CD4-positive, CD25-positive, alpha-beta regulatory T cell (primary cell): ENCODE measurements around the gene POLA2. TPM values are rescaled to one million over a fixed set of nuclear protein-coding genes. Genes with fewer than 3 reads are reported as not detected.
A peak's percentile ranks its signal among the peaks of the same experiment; 100 is the strongest.

ENCODE experiments used
- ATAC-seq, 2 donors: fragments of 150-1000 bp; cut with Tn5 transposase; one replicate each; pipeline ENCODE4 v1.10.0; 2021; ENCODE audit warnings: low read depth in 2 of 2, moderate number of reproducible peaks in 2 of 2, moderate library complexity in 1 of 2
- DNase-seq, 3 donors: peaks; one replicate each; pipeline versions ENCODE4 v3.0.0 to v3.0.0-alpha.2; 2012 to 2022; ENCODE audit warnings: mixed read lengths in 1 of 3
- H3K27ac ChIP-seq: one replicate; pipeline ENCODE4 v1.7.0; 2013; ENCODE audit warnings: mild to moderate bottlenecking, low read length; ENCODE audit not compliant: insufficient read depth, poor library complexity, severe bottlenecking
- H3K27me3 ChIP-seq: one replicate; pipeline ENCODE4 v1.7.0; 2013; ENCODE audit warnings: low read length; ENCODE audit not compliant: control insufficient read depth, insufficient read depth
- H3K36me3 ChIP-seq: one replicate; pipeline ENCODE4 v1.7.0; 2013; ENCODE audit warnings: mild to moderate bottlenecking, low read length, moderate library complexity; ENCODE audit not compliant: control insufficient read depth, insufficient read depth
- H3K4me1 ChIP-seq: 2 replicates; pipeline ENCODE4 v1.7.0; 2013; ENCODE audit warnings: mild to moderate bottlenecking, low read length; ENCODE audit not compliant: insufficient read depth, control insufficient read depth, poor library complexity, severe bottlenecking
- H3K4me3 ChIP-seq: one replicate; pipeline ENCODE4 v1.7.0; 2013; ENCODE audit warnings: low read depth, mild to moderate bottlenecking, low read length, moderate library complexity
- H3K9me3 ChIP-seq, 2 experiments: 1 replicate in 1 of 2; 2 replicates in 1 of 2; pipeline ENCODE4 v1.7.0; 2013; ENCODE audit warnings: low read length in 2 of 2, mild to moderate bottlenecking in 1 of 2, moderate library complexity in 1 of 2; ENCODE audit not compliant: control insufficient read depth in 2 of 2
- H3K27ac Mint-ChIP-seq, 3 donors: one replicate each; pipeline ENCODE4 v1.8.0; 2020 to 2022; ENCODE audit warnings: mild to moderate bottlenecking in 3 of 3, mixed read lengths in 3 of 3, moderate library complexity in 2 of 3
- H3K27me3 Mint-ChIP-seq: one replicate; pipeline ENCODE4 v1.8.0; 2022; ENCODE audit warnings: mild to moderate bottlenecking, mixed read lengths
- H3K36me3 Mint-ChIP-seq: one replicate; pipeline ENCODE4 v1.8.0; 2020; ENCODE audit warnings: mixed read lengths
- H3K4me1 Mint-ChIP-seq, 4 donors: one replicate each; pipeline ENCODE4 v1.8.0; 2020 to 2022; ENCODE audit warnings: mixed read lengths in 4 of 4, mild to moderate bottlenecking in 1 of 4
- H3K4me3 Mint-ChIP-seq, 4 donors: one replicate each; pipeline ENCODE4 v1.8.0; 2020 to 2022; ENCODE audit warnings: mild to moderate bottlenecking in 4 of 4, mixed read lengths in 4 of 4, moderate library complexity in 3 of 4
- H3K9me3 Mint-ChIP-seq, 7 donors: one replicate each; pipeline ENCODE4 v1.8.0; 2020 to 2022; ENCODE audit warnings: mixed read lengths in 7 of 7, mild to moderate bottlenecking in 3 of 7, moderate library complexity in 2 of 7
- polyA plus RNA-seq, 4 donors: library from polyadenylated mRNA; unstranded; fragments of 300-500 nt; fragmentation: Illumina TruSeq; gene quantifications; one replicate each; pipeline ENCODE4 v1.2.3, GENCODE V29; 2021
- total RNA-seq: library from RNA; stranded (reverse); gene quantifications from one replicate; pipeline ENCODE4 v1.2.3, GENCODE V29; 2022

Gene POLA2
- total and polyA plus RNA-seq, 5 donors from 2014 or later = 8.3 to 25.7 (median 13.1) TPM

- Histone ChIP-seq H3K27ac (no peak overlapping the region), H3K27me3 (no peaks in the 10 kb centered on the region), H3K36me3 (no peaks in the 10 kb centered on the region), H3K9me3 (no peaks in the 10 kb centered on the region), H3K4me1 (peaks cover 6% of the 10 kb centered on the region), H3K4me3 (no peak overlapping the region)
- H3K27ac Mint-ChIP-seq = no peak overlapping the region
- no peak overlapping the region for H3K4me3 Mint-ChIP-seq
- ATAC-seq = no peak
- no peaks in the 10 kb centered on the region for H3K9me3 Mint-ChIP-seq
- peaks cover 0 to 9% (median 3%) of the 10 kb centered on the region in 4 donors for H3K4me1 Mint-ChIP-seq
- DNase-seq = no peak
- H3K27me3 Mint-ChIP-seq = no peaks in the 10 kb centered on the region
- H3K36me3 Mint-ChIP-seq = no peaks in the 10 kb centered on the region
Observed at GRCh38 chr11:65320386-65321075, 58.8 kb downstream of the POLA2 start.

DNA sequence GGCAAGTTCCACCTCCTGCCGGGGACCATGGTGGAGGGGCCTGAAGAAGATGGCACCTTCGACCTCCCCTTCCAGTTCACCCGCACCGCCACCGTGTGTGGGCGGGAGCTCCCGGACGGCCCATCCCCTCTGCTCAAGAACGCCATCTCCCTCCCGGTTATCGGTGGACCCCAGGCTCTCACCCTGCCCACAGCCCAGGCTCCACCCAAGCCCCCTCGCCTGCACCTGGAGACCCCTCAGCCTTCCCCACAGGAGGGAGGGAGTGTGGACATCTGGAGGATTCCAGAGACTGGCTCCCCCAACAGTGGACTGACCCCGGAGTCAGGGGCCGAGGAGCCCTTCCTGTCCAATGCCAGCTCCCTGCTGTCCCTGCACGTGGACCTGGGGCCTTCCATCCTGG is 59.3 kb downstream of the POLA2 start:
- Mint-ChIP-seq H3K27me3 (no peaks in the 10 kb centered on the region), H3K27ac (no peak overlapping the region), H3K4me1 (peaks cover 0 to 4% (median 1%) of the 10 kb centered on the region in 4 donors), H3K4me3 (no peak overlapping the region), H3K9me3 (no peaks in the 10 kb centered on the region), H3K36me3 (no peaks in the 10 kb centered on the region)
- no peak overlapping the region for H3K27ac ChIP-seq
- no peaks in the 10 kb centered on the region for H3K27me3 ChIP-seq
- H3K4me3 ChIP-seq = no peak overlapping the region
- H3K9me3 ChIP-seq = no peaks in the 10 kb centered on the region
- DNase-seq = no peak
- H3K36me3 ChIP-seq = no peaks in the 10 kb centered on the region
- peaks cover under 1% of the 10 kb centered on the region for H3K4me1 ChIP-seq
- no peak for ATAC-seq

- ATAC-seq (no peak), DNase-seq (no peak)
- Mint-ChIP-seq H3K27me3 (no peaks in the 10 kb centered on the region), H3K4me3 (no peak overlapping the region), H3K27ac (no peak overlapping the region), H3K36me3 (no peaks in the 10 kb centered on the region), H3K9me3 (no peaks in the 10 kb centered on the region), H3K4me1 (peaks cover 0 to 2% (median 0%) of the 10 kb centered on the region in 4 donors)
- Histone ChIP-seq H3K9me3 (no peaks in the 10 kb centered on the region), H3K4me1 (no peaks in the 10 kb centered on the region), H3K4me3 (no peak overlapping the region), H3K27me3 (no peaks in the 10 kb centered on the region), H3K27ac (no peak overlapping the region), H3K36me3 (no peaks in the 10 kb centered on the region)
Observed at GRCh38 chr11:65321828-65322485, 60.2 kb downstream of the POLA2 start.

- DNase-seq = no peak
- Histone ChIP-seq H3K36me3 (no peaks in the 10 kb centered on the region), H3K4me3 (no peak overlapping the region), H3K9me3 (no peaks in the 10 kb centered on the region), H3K4me1 (no peaks in the 10 kb centered on the region), H3K27ac (no peak overlapping the region), H3K27me3 (no peaks in the 10 kb centered on the region)
- peaks cover 0 to 2% (median 0%) of the 10 kb centered on the region in 4 donors for H3K4me1 Mint-ChIP-seq
- no peak overlapping the region for H3K4me3 Mint-ChIP-seq
- H3K9me3 Mint-ChIP-seq = no peaks in the 10 kb centered on the region
- no peaks in the 10 kb centered on the region for H3K36me3 Mint-ChIP-seq
- no peak overlapping the region for H3K27ac Mint-ChIP-seq
- H3K27me3 Mint-ChIP-seq = no peaks in the 10 kb centered on the region
- no peak for ATAC-seq
Observed at GRCh38 chr11:65323813-65324212, 62.1 kb downstream of the POLA2 start.

GRCh38 chr11:65325435-65325834 is 63.7 kb downstream of the POLA2 start:
- peaks cover 3% of the 10 kb centered on the region for H3K4me1 ChIP-seq
- H3K4me3 Mint-ChIP-seq = no peak overlapping the region
- H3K4me3 ChIP-seq = no peak overlapping the region
- H3K36me3 ChIP-seq = no peaks in the 10 kb centered on the region
- H3K9me3 ChIP-seq = no peaks in the 10 kb centered on the region
- no peaks in the 10 kb centered on the region for H3K27me3 ChIP-seq
- H3K36me3 Mint-ChIP-seq = no peaks in the 10 kb centered on the region
- no peak for ATAC-seq
- DNase-seq = no peak
- peaks cover 4% of the 10 kb centered on the region for H3K27me3 Mint-ChIP-seq
- no peaks in the 10 kb centered on the region for H3K9me3 Mint-ChIP-seq
- no peak overlapping the region for H3K27ac ChIP-seq
- H3K4me1 Mint-ChIP-seq = peaks cover 6 to 7% (median 7%) of the 10 kb centered on the region in 4 donors
- H3K27ac Mint-ChIP-seq = no peak overlapping the region

DNA sequence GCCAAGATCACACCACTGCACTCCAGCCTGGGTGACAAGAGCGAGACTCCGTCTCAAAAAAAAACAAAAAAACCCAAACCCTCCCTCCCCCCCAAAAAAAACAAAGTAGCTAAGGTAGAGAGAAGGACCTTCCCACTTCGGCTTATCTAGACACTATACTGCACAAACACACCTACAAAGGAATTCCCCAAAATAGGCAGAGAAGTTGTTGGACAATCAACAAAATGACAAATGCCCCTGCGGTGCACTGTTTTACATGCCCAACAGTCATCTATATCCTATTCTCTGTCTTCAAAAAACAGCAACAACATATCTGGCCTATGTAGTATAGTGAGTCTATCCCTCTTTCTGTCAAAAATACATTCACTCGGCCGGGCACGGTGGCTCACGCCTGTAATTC is 65.3 kb downstream of the POLA2 start:
- no peaks in the 10 kb centered on the region for H3K9me3 ChIP-seq
- peaks cover 4% of the 10 kb centered on the region for H3K27me3 Mint-ChIP-seq
- H3K4me1 Mint-ChIP-seq = peaks cover 6 to 7% (median 7%) of the 10 kb centered on the region in 4 donors

DNA sequence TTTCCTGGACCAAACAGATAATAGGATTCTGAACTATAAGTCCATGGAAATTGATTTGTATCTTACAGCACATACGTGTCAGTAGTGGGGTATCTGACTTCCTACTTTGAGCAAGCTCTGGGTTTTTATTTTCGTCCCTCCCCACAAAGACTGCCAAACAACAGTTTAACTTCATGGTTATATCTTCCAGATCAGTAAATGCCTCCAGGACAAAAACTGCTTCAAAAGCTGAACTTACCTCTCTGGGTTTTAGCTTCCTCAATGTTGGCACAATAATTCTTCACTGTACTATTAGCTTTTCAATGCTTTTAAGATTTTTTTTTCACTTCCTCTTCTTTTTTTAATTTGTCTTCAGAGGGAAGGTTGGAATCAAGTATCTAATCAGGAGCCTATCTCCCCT is 67.7 kb downstream of the POLA2 start:
- H3K27me3 ChIP-seq = no peaks in the 10 kb centered on the region
- peaks cover 6% of the 10 kb centered on the region for H3K4me1 ChIP-seq
- DNase-seq (no peak), ATAC-seq (no peak)
- Mint-ChIP-seq H3K36me3 (no peaks in the 10 kb centered on the region), H3K27me3 (peaks cover 4% of the 10 kb centered on the region), H3K4me1 (peaks cover 6 to 16% (median 11%) of the 10 kb centered on the region in 4 donors), H3K4me3 (peak overlapping the region in 2 of 4 donors; percentile 31 to 66), H3K27ac (peak overlapping the region; percentile 25 to 77 (median 67)), H3K9me3 (no peaks in the 10 kb centered on the region)
- H3K9me3 ChIP-seq = no peaks in the 10 kb centered on the region
- no peak overlapping the region for H3K4me3 ChIP-seq
- no peaks in the 10 kb centered on the region for H3K36me3 ChIP-seq
- no peak overlapping the region for H3K27ac ChIP-seq

More for the DNA sequence above, 65.3 kb downstream of the POLA2 start:
- H3K36me3 ChIP-seq = no peaks in the 10 kb centered on the region
- ATAC-seq (no peak), DNase-seq (no peak)
- H3K4me3 Mint-ChIP-seq = no peak overlapping the region
- no peak overlapping the region for H3K4me3 ChIP-seq
- no peak overlapping the region for H3K27ac Mint-ChIP-seq
- no peaks in the 10 kb centered on the region for H3K27me3 ChIP-seq
- H3K36me3 Mint-ChIP-seq = no peaks in the 10 kb centered on the region
- H3K27ac ChIP-seq = no peak overlapping the region
- H3K9me3 Mint-ChIP-seq = no peaks in the 10 kb centered on the region
- peaks cover 3% of the 10 kb centered on the region for H3K4me1 ChIP-seq
